HG03460 (cell line): Measurements from ENCODE around the gene OPA3.

Source experiments
- ATAC-seq: cut with Tn5 transposase; IDR thresholded peaks from one replicate; pipeline ENCODE4 v1.9.1; 2021; ENCODE audit not compliant: unreplicated experiment

The OPA3 gene

DNA sequence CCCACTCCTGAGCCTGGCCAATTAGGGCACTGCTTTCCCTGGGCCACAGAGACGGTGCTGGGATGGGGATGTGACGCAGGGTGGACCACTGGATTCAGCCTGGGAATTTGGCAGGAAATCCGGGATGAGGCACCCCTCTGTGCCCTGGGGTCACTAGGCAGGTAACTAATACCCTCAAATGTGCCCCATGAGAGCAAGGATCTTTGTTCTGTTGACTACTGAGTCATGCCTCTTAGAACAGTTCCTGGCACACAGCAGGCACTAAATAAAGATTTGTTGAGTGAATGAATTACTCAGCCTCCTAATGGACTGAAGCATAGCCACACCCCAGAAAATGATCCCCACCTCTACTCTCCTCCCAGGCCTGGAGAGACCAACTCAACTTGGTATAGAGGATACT is 15.9 kb downstream of the OPA3 start:
- ATAC-seq: no peak

- ATAC-seq: no peak
Observed at GRCh38 chr19:45567609-45568008, 17.0 kb downstream of the OPA3 start.

- no peak for ATAC-seq
Observed at GRCh38 chr19:45564131-45564780, 20.3 kb downstream of the OPA3 start.

GRCh38 chr19:45560686-45561085 is 23.9 kb downstream of the OPA3 start:
- no peak for ATAC-seq

GRCh38 chr19:45560038-45560437 is 24.6 kb downstream of the OPA3 start:
- no peak for ATAC-seq

- no peak for ATAC-seq
Observed at GRCh38 chr19:45558399-45558878, 26.2 kb downstream of the OPA3 start.

DNA sequence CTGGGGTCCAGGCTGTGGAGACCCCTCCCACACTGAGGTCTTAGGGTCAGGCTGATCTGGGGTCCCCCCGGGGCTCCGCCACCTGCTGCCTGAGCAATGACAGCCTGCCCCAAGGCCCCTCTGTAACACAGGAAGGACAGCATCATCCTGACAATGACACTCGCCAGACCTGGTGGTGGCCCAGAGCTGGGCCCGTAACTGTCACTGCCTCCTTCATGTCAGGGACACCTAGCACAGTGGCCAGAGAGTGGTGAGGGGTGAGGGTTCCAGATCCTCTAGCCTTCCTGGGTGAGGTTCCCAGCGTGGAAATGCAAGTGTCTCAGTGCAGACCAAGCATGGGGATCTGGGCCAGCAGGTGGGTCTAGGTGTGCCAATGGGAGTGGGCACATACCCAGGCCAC is 27.8 kb downstream of the OPA3 start:
- no peak for ATAC-seq

- no peak for ATAC-seq
Observed at GRCh38 chr19:45554481-45554880, 30.1 kb downstream of the OPA3 start.

GRCh38 chr19:45553464-45553863 is 31.1 kb downstream of the OPA3 start:
- no peak for ATAC-seq

DNA sequence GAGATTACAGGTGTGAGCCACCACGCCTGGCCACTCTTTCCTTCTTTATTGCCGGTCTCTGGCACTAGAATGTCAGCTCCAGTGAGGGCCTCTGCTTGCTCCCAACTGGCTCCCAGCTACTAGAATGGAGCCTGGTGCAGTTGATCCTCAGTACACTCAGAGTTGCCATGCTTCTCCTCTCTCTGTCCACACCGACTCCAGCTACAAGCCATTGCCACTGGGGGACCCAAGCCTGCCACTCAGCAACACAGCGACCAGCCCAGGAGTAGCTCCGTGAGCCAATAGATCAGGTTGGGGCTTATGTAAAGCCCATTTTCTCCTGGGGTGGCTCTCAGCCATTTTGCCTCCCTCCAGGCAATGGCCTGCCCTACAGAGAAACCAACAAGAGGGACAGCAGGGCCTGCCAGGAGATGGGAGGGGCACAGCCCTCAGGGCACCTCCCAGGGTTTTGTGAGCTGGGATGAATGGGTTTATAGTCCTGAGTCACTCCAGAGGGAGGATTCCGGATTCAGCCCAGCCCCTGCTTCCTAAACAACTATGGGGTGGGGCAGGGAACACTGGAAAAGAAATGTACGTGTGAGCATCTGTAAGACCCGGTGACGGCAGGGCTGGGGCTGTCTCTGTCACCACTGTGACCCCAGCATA is 36.5 kb downstream of the OPA3 start:
- no peak for ATAC-seq

GRCh38 chr19:45547211-45547770 is 37.3 kb downstream of the OPA3 start:
- no peak for ATAC-seq

- ATAC-seq: no peak
Observed at GRCh38 chr19:45542234-45542668, 42.4 kb downstream of the OPA3 start.

DNA sequence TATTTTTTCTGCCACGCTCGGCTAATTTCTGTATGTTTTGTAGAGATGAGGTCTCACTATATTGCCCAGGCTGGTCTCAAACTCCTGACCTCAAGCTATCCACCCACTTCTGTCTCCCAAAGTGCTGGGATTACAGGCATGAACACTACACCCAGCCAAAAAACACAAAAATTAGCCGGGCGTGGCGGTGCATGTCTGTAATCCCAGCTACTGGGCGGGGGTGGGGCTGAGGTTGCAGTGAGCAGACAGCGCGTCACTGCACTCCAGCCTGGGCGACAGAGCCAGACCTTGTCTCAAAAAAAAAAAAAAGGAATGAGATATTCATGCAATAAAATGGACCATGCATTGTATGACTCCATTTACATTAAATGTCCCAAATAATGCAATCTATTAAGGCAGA is 45.1 kb downstream of the OPA3 start:
- no peak for ATAC-seq

DNA sequence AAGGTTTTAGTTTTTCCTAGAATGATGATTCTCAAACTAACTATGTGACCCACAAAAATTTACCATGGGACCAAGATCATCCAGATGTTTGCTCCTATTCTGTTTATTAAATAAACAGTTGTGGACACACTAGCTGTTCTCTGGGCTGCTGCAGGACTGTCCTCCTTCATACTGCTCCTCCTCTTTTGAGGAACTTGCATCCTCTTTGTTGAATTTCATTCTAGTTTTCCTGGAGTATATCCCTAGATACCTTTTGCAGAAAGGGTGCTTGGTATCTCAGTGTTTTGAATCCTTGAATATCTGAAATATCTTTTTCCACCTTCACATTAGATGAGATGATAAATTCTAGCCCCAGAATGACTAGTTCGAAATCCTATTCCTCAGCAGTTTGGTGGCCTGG is 53.3 kb downstream of the OPA3 start:
- no peak for ATAC-seq

- ATAC-seq: no peak
Observed at GRCh38 chr19:45529420-45529785, 55.2 kb downstream of the OPA3 start.

- ATAC-seq: no peak
Observed at GRCh38 chr19:45528744-45529419, 55.7 kb downstream of the OPA3 start.

- no peak for ATAC-seq
Observed at GRCh38 chr19:45528149-45528743, 56.4 kb downstream of the OPA3 start.

DNA sequence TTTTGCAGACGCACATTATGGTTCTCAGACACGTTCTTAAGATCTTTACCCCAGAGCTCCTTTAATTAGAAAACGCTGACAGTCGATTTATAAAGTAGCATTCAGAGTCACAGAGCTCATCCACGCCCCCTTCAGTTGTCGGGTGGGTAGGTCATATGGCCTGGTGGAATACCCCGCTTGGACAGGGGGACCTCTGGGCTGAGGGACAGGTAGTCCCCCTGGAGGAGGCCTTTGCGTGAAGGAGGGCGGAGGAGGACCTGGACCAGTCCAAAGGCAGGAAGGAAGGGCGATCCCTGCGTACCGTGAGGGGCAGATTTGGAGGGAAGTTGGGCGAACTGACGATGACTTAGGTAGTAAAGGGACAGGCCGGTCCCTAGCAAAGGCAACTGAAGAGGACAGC is 56.9 kb downstream of the OPA3 start:
- ATAC-seq: no peak

DNA sequence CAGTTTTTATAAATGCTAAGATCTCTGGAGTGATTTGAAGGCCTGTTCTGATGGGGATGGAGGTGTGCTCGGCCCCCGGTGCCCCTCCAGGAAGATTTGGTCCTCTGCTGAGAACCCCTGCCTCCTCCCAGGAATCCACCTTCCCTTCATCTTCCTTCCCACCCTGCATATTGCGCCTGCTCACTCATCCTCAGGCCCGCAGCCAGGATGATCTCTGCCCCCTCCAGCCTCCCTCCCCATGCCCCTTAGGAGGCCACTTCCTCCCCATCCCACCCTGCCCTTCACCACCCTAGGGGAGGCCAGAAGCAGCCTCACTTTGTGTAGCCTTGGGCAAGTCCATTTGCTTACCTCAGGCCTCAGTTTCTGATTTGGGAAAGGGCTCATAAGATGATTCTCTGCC is 57.6 kb downstream of the OPA3 start:
- no peak for ATAC-seq

- no peak for ATAC-seq
Observed at GRCh38 chr19:45526143-45526542, 58.5 kb downstream of the OPA3 start.

GRCh38 chr19:45524575-45525129 is 60.0 kb downstream of the OPA3 start:
- no peak for ATAC-seq
